GM23338 (cell line): ENCODE results near the gene CST11. TPM values are rescaled to one million over a fixed set of nuclear protein-coding genes. Genes with fewer than 3 reads are reported as not detected.

Source experiments
- ATAC-seq: fragments of 200-7000 bp; cut with Tn5 transposase; 3 replicates; pipeline ENCODE4 v1.9.1; 2020
- DNase-seq: peaks from one replicate; pipeline ENCODE4 v3.0.0-alpha.2; 2015; ENCODE audit warnings: low spot score
- H2AFZ ChIP-seq: fragments of 200-600 bp; sonication (generic); 2 replicates; pipeline ENCODE4 v1.8.0; 2016; ENCODE audit warnings: antibody characterized with exemption, mild to moderate bottlenecking, moderate library complexity
- H3F3A ChIP-seq: fragments of 200-600 bp; sonication (generic); replicated peaks from 2 replicates; pipeline ENCODE4 v1.8.0; 2017; ENCODE audit warnings: antibody characterized with exemption, mixed run types, low read depth
- H3K27ac ChIP-seq: fragments of 200-600 bp; sonication (generic); 2 replicates; pipeline ENCODE4 v1.6.1; 2016; ENCODE audit warnings: low read depth
- H3K27me3 ChIP-seq: fragments of 200-600 bp; sonication (generic); 2 replicates; pipeline ENCODE4 v1.8.0; 2016; ENCODE audit warnings: mild to moderate bottlenecking, mixed run types, moderate library complexity; ENCODE audit not compliant: insufficient read depth
- H3K36me3 ChIP-seq: fragments of 200-600 bp; sonication (generic); 2 replicates; pipeline ENCODE4 v1.8.0; 2016; ENCODE audit warnings: mild to moderate bottlenecking; ENCODE audit not compliant: insufficient read depth
- H3K4me1 ChIP-seq: fragments of 200-600 bp; sonication (generic); 2 replicates; pipeline ENCODE4 v1.8.0; 2016; ENCODE audit warnings: mild to moderate bottlenecking, moderate library complexity; ENCODE audit not compliant: insufficient read depth
- H3K4me2 ChIP-seq: fragments of 200-600 bp; sonication (generic); 2 replicates; pipeline ENCODE4 v1.7.1; 2017; ENCODE audit warnings: mixed run types
- H3K4me3 ChIP-seq: fragments of 200-600 bp; sonication (generic); 2 replicates; pipeline ENCODE4 v1.6.1; 2016; ENCODE audit warnings: mixed run types
- H3K79me2 ChIP-seq: fragments of 200-600 bp; sonication (generic); replicated peaks from 2 replicates; pipeline ENCODE4 v1.8.0; 2017; ENCODE audit warnings: mild to moderate bottlenecking; ENCODE audit not compliant: insufficient read depth
- H3K9me2 ChIP-seq: fragments of 200-600 bp; sonication (generic); 2 replicates; pipeline ENCODE4 v1.8.0; 2017; ENCODE audit not compliant: insufficient read depth
- H4K20me1 ChIP-seq: fragments of 200-600 bp; sonication (generic); replicated peaks from 2 replicates; pipeline ENCODE4 v1.8.0; 2017; ENCODE audit warnings: mild to moderate bottlenecking; ENCODE audit not compliant: insufficient read depth
- H3K27ac Mint-ChIP-seq: 2 replicates; pipeline ENCODE4 v1.8.0; 2020; ENCODE audit warnings: inconsistent platforms, mild to moderate bottlenecking, moderate library complexity, mixed read lengths
- H3K27me3 Mint-ChIP-seq: 3 replicates; pipeline ENCODE4 v1.8.0; 2022; ENCODE audit warnings: low read depth, mild to moderate bottlenecking, moderate library complexity, mixed read lengths, inconsistent platforms; ENCODE audit not compliant: insufficient read depth, poor library complexity
- H3K36me3 Mint-ChIP-seq: 3 replicates; pipeline ENCODE4 v1.8.0; 2021; ENCODE audit warnings: low read depth, mild to moderate bottlenecking, inconsistent platforms, moderate library complexity, mixed read lengths
- H3K4me1 Mint-ChIP-seq: 3 replicates; pipeline ENCODE4 v1.8.0; 2020; ENCODE audit warnings: mild to moderate bottlenecking, inconsistent platforms, mixed read lengths
- H3K4me3 Mint-ChIP-seq: 3 replicates; pipeline ENCODE4 v1.8.0; 2021; ENCODE audit warnings: moderate library complexity, mild to moderate bottlenecking, inconsistent platforms, mixed read lengths
- H3K9me3 Mint-ChIP-seq: 3 replicates; pipeline ENCODE4 v1.8.0; 2020; ENCODE audit warnings: moderate library complexity, mild to moderate bottlenecking, inconsistent platforms, mixed read lengths
- CTCF ChIP-seq, 2 experiments: fragments of 200-600 bp in 1 of 2; sonication (generic) in 1 of 2; conservative IDR thresholded peaks; 2 replicates each; pipeline versions ENCODE4 v1.5.1 to v1.6.1; 2016 to 2017; ENCODE audit warnings: antibody characterized with exemption in 2 of 2, low read depth in 2 of 2, mild to moderate bottlenecking in 2 of 2, moderate library complexity in 1 of 2
- ETS1 ChIP-seq: IDR thresholded peaks from 2 replicates; pipeline ENCODE4 v1.6.1; 2016; ENCODE audit warnings: antibody characterized with exemption
- JUNB ChIP-seq: IDR thresholded peaks from one replicate; pipeline ENCODE4 v1.6.1; 2016; ENCODE audit warnings: antibody characterized with exemption; ENCODE audit not compliant: unreplicated experiment
- POLR2AphosphoS5 ChIP-seq: IDR thresholded peaks from 2 replicates; pipeline ENCODE4 v1.6.1; 2016; ENCODE audit warnings: antibody characterized with exemption, low read depth
- REST ChIP-seq: IDR thresholded peaks from one replicate; pipeline ENCODE4 v1.6.1; 2018; ENCODE audit warnings: antibody characterized with exemption; ENCODE audit not compliant: unreplicated experiment
- STAT1 ChIP-seq: IDR thresholded peaks from one replicate; pipeline ENCODE4 v1.6.1; 2016; ENCODE audit warnings: antibody characterized with exemption; ENCODE audit not compliant: unreplicated experiment
- ZNF114 ChIP-seq: fragments of 250-450 bp; sonication (Bioruptor Pico); IDR thresholded peaks from 2 replicates; pipeline ENCODE4 v1.5.0; 2020; ENCODE audit warnings: mild to moderate bottlenecking, moderate library complexity
- ZNF331 ChIP-seq: fragments of 250-450 bp; sonication (Bioruptor Pico); IDR thresholded peaks from 2 replicates; pipeline ENCODE4 v1.5.0; 2020; ENCODE audit warnings: low read depth, mild to moderate bottlenecking, moderate library complexity
- ZNF462 ChIP-seq: fragments of 250-450 bp; sonication (Bioruptor Pico); IDR thresholded peaks from 2 replicates; pipeline ENCODE4 v1.5.0; 2020; ENCODE audit warnings: mild to moderate bottlenecking, moderate library complexity
- polyA plus RNA-seq: library from polyadenylated mRNA; unstranded; fragments of >200 nt; fragmentation: Nextera tagmentation; extraction: Ambion mirVana; gene quantifications from 2 replicates; pipeline ENCODE4 v1.2.1, GENCODE V29; 2016
- total RNA-seq: library from RNA; depleted of rRNA; stranded (reverse); fragments of >200 nt; shearing (Covaris generic); gene quantifications from 2 replicates; pipeline ENCODE4 v1.2.3, GENCODE V29; 2014

The CST11 gene
- total and polyA plus RNA-seq, 2 experiments from 2014 or later = not detected

- Histone ChIP-seq H3K79me2 (peaks cover 95% of the 10 kb centered on the region), H3K9me2 (no peaks in the 10 kb centered on the region), H2AFZ (no peak overlapping the region), H4K20me1 (peaks cover 71% of the 10 kb centered on the region), H3K27me3 (no peaks in the 10 kb centered on the region), H3K4me3 (no peak overlapping the region), H3F3A (no peaks in the 10 kb centered on the region), H3K36me3 (no peaks in the 10 kb centered on the region), H3K4me2 (no peak overlapping the region), H3K4me1 (peaks cover 17% of the 10 kb centered on the region), H3K27ac (no peak overlapping the region)
- no peaks in the 10 kb centered on the region for H3K9me3 Mint-ChIP-seq
- H3K27me3 Mint-ChIP-seq = peaks cover 2% of the 10 kb centered on the region
- H3K4me1 Mint-ChIP-seq = peaks cover 13% of the 10 kb centered on the region; the same call in 2 of the 3 replicates
- H3K4me3 Mint-ChIP-seq = no peak overlapping the region
- H3K27ac Mint-ChIP-seq = no peak overlapping the region
- DNase-seq (no peak), ATAC-seq (no peak)
- no peak for TF ChIP-seq CTCF (conservative IDR thresholded peaks at IDR 0.05; ENCODE audit: low read depth in 2 of 2)
- no peak for TF ChIP-seq POLR2AphosphoS5
- TF ChIP-seq ZNF331 (CRISPR knock-in tag) = no peak
- no peak for TF ChIP-seq STAT1
- no peak for TF ChIP-seq ZNF462 (CRISPR knock-in tag)
- TF ChIP-seq REST = no peak
- no peak for TF ChIP-seq ETS1
- TF ChIP-seq ZNF114 (CRISPR knock-in tag) = no peak
- TF ChIP-seq JUNB = no peak
- no peaks in the 10 kb centered on the region for H3K36me3 Mint-ChIP-seq
Observed at GRCh38 chr20:23406880-23407279, 45.8 kb downstream of the CST11 start.
